Large intestine (tissue), 3 donors: Measurements from ENCODE around the gene DNAJC12. TPM values are rescaled to one million over a fixed set of nuclear protein-coding genes. Genes with fewer than 3 reads are reported as not detected.

Source experiments
- DNase-seq, 2 donors: peaks; one replicate each; pipeline versions ENCODE4 v3.0.0 to v3.0.0-alpha.2; 2013
- H3K27ac ChIP-seq: one replicate; pipeline ENCODE4 v1.5.1; 2013; ENCODE audit warnings: low read length
- H3K27me3 ChIP-seq: 2 replicates; pipeline ENCODE4 v1.6.1; 2013; ENCODE audit warnings: low read length; ENCODE audit not compliant: control insufficient read depth, insufficient read depth
- H3K36me3 ChIP-seq: 2 replicates; pipeline ENCODE4 v1.6.1; 2013; ENCODE audit warnings: low read length; ENCODE audit not compliant: control insufficient read depth, insufficient read depth
- H3K4me1 ChIP-seq: one replicate; pipeline ENCODE4 v1.6.1; 2013; ENCODE audit warnings: low read length; ENCODE audit not compliant: control insufficient read depth, insufficient read depth
- H3K4me3 ChIP-seq: one replicate; pipeline ENCODE4 v1.5.1; 2013; ENCODE audit warnings: low read length
- H3K9me3 ChIP-seq: one replicate; pipeline ENCODE4 v1.6.1; 2013; ENCODE audit warnings: mild to moderate bottlenecking, low read depth, low read length, moderate library complexity; ENCODE audit not compliant: control insufficient read depth
- WGBS: methylation state at CpG from one replicate; pipeline ENCODE4 v1.1.5; 2013; ENCODE audit warnings: low lambda C conversion rate; ENCODE audit not compliant: insufficient coverage; 5-methylcytosine and 5-hydroxymethylcytosine counted together
- polyA plus RNA-seq: library from polyadenylated mRNA; unstranded; fragments of 120-200 nt; gene quantifications from one replicate; pipeline ENCODE4 v1.2.1, GENCODE V29; 2013

The DNAJC12 gene
- polyA plus RNA-seq, 1 donor = 10.4 TPM

GRCh38 chr10:67868132-67868531 is 30.1 kb upstream of the DNAJC12 start:
- WGBS = no CpG with 5 or more reads among the region's 2 CpGs
- no peaks in the 10 kb centered on the region for H3K27me3 ChIP-seq
- DNase-seq = no peak

GRCh38 chr10:67864607-67865371 is 26.8 kb upstream of the DNAJC12 start:
- Histone ChIP-seq H3K4me1 (no peaks in the 10 kb centered on the region), H3K36me3 (no peaks in the 10 kb centered on the region), H3K27ac (no peak overlapping the region), H3K4me3 (no peak overlapping the region), H3K27me3 (no peaks in the 10 kb centered on the region), H3K9me3 (no peaks in the 10 kb centered on the region)
- 100% methylated on average over 2 of the region's 10 CpGs for WGBS
- DNase-seq = no peak

More at GRCh38 chr10:67868132-67868531, 30.1 kb upstream of the DNAJC12 start:
- Histone ChIP-seq H3K4me1 (no peaks in the 10 kb centered on the region), H3K27ac (no peak overlapping the region), H3K4me3 (no peak overlapping the region), H3K9me3 (no peaks in the 10 kb centered on the region), H3K36me3 (no peaks in the 10 kb centered on the region)

- no peaks in the 10 kb centered on the region for H3K4me1 ChIP-seq
- no peak overlapping the region for H3K4me3 ChIP-seq
- H3K36me3 ChIP-seq = no peaks in the 10 kb centered on the region
- peak in 1 of 2 donors; percentile 56 for DNase-seq
- no peaks in the 10 kb centered on the region for H3K27me3 ChIP-seq
- H3K9me3 ChIP-seq = no peaks in the 10 kb centered on the region
- H3K27ac ChIP-seq = no peak overlapping the region
- WGBS = no CpG with 5 or more reads among the region's 2 CpGs
Observed at GRCh38 chr10:67863094-67863493, 25.1 kb upstream of the DNAJC12 start.

GRCh38 chr10:67861750-67862432 is 23.9 kb upstream of the DNAJC12 start:
- Histone ChIP-seq H3K27ac (no peak overlapping the region), H3K4me3 (no peak overlapping the region), H3K4me1 (no peaks in the 10 kb centered on the region), H3K27me3 (no peaks in the 10 kb centered on the region), H3K9me3 (no peaks in the 10 kb centered on the region), H3K36me3 (no peaks in the 10 kb centered on the region)
- WGBS = 100% methylated on average over 1 of the region's 4 CpGs
- no peak for DNase-seq

- no peak overlapping the region for H3K4me3 ChIP-seq
- DNase-seq = no peak
- no CpG with 5 or more reads among the region's 2 CpGs for WGBS
Observed at GRCh38 chr10:67858971-67859370, 21.0 kb upstream of the DNAJC12 start.

GRCh38 chr10:67853512-67853911 is 15.5 kb upstream of the DNAJC12 start:
- no peaks in the 10 kb centered on the region for H3K27me3 ChIP-seq
- H3K36me3 ChIP-seq = no peaks in the 10 kb centered on the region
- WGBS = 100% methylated on average over 1 of the region's 3 CpGs
- H3K27ac ChIP-seq = no peak overlapping the region
- peaks cover 2% of the 10 kb centered on the region for H3K9me3 ChIP-seq
- H3K4me3 ChIP-seq = no peak overlapping the region
- DNase-seq = peak in 1 of 2 donors; percentile 14
- H3K4me1 ChIP-seq = no peaks in the 10 kb centered on the region

More at GRCh38 chr10:67858971-67859370, 21.0 kb upstream of the DNAJC12 start:
- Histone ChIP-seq H3K27me3 (no peaks in the 10 kb centered on the region), H3K27ac (no peak overlapping the region), H3K36me3 (no peaks in the 10 kb centered on the region), H3K4me1 (no peaks in the 10 kb centered on the region), H3K9me3 (no peaks in the 10 kb centered on the region)

GRCh38 chr10:67852761-67853160 is 14.8 kb upstream of the DNAJC12 start:
- Histone ChIP-seq H3K9me3 (peaks cover 2% of the 10 kb centered on the region), H3K27me3 (no peaks in the 10 kb centered on the region), H3K36me3 (no peaks in the 10 kb centered on the region), H3K27ac (no peak overlapping the region), H3K4me1 (no peaks in the 10 kb centered on the region), H3K4me3 (no peak overlapping the region)
- 75% methylated on average over 1 of the region's 5 CpGs for WGBS
- no peak for DNase-seq

GRCh38 chr10:67851186-67851585 is 13.2 kb upstream of the DNAJC12 start:
- no peak overlapping the region for H3K4me3 ChIP-seq
- no peak overlapping the region for H3K27ac ChIP-seq
- 75% methylated on average over 1 of the region's 2 CpGs for WGBS
- DNase-seq = no peak
- H3K4me1 ChIP-seq = no peaks in the 10 kb centered on the region
- H3K27me3 ChIP-seq = no peaks in the 10 kb centered on the region
- no peaks in the 10 kb centered on the region for H3K36me3 ChIP-seq
- peaks cover 2% of the 10 kb centered on the region for H3K9me3 ChIP-seq

- Histone ChIP-seq H3K4me3 (peak overlapping the region; percentile 71), H3K27me3 (no peaks in the 10 kb centered on the region), H3K36me3 (no peaks in the 10 kb centered on the region), H3K27ac (peak overlapping the region; percentile 98), H3K4me1 (no peaks in the 10 kb centered on the region), H3K9me3 (peaks cover 2% of the 10 kb centered on the region)
- DNase-seq = peak; percentile 94
- 0% methylated on average over 3 of the region's 36 CpGs for WGBS
Observed at GRCh38 chr10:67849331-67850011, 11.5 kb upstream of the DNAJC12 start.

GRCh38 chr10:67843284-67843683 is 5.3 kb upstream of the DNAJC12 start:
- peak overlapping the region; percentile 40 for H3K27ac ChIP-seq
- no CpG with 5 or more reads among the region's 2 CpGs for WGBS

More at GRCh38 chr10:67843284-67843683, 5.3 kb upstream of the DNAJC12 start:
- H3K36me3 ChIP-seq = no peaks in the 10 kb centered on the region
- H3K4me3 ChIP-seq = no peak overlapping the region
- peaks cover 3% of the 10 kb centered on the region for H3K9me3 ChIP-seq
- peaks cover 10% of the 10 kb centered on the region for H3K4me1 ChIP-seq
- DNase-seq = no peak
- no peaks in the 10 kb centered on the region for H3K27me3 ChIP-seq
